ENCODE data around the gene EPHA1.

Gene EPHA1

GRCh38 chr7:143343596-143343995 is 65.1 kb downstream of the EPHA1 start:
- no peak for DNase-seq

GRCh38 chr7:143341842-143342241 is 66.8 kb downstream of the EPHA1 start:
- DNase-seq: no peak

All from stimulated activated CD4-positive, alpha-beta T cell treated with anti-CD3 and anti-CD28 coated beads, Interleukin-15, amount 100 ng/mL, for 24 hours (primary cell).